Measurements from ENCODE around the gene SYNCRIP.

The SYNCRIP gene

DNA sequence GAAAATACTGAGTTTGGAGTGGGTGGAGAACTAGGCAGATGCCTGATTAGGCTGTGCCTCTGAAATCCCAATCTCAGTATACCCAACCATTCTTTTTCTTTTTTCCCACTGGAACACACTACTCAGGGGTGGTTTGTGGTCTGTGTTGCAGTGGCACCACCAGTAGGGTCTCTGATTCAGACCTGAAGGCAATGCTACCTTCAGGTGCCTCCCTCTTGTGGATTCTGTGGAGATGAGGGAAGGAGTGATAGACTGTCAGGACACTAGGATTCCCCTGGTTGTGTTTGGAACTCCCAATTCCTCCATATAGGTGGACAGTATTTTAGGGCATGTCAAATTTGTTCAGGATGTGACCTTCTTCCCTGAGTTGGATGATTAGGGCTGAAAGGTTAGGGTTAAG lies 47.4 kb upstream of the SYNCRIP start:
- no peak for ATAC-seq
- TF ChIP-seq TCF4 (CRISPR knock-in tag; IDR thresholded peaks at IDR 0.05; ENCODE audit: borderline replicate concordance) = no peak
- no peak for TF ChIP-seq BACH2 (CRISPR knock-in tag; IDR thresholded peaks at IDR 0.05; ENCODE audit: borderline replicate concordance)
- TF ChIP-seq CREB5 (CRISPR knock-in tag; IDR thresholded peaks at IDR 0.05; ENCODE audit: low read depth) = no peak
- no peak for TF ChIP-seq POU6F1 (CRISPR knock-in tag; IDR thresholded peaks at IDR 0.05; ENCODE audit: borderline replicate concordance, low read depth)
- TF ChIP-seq OSR1 (CRISPR knock-in tag; IDR thresholded peaks at IDR 0.05) = no peak
- no peak for TF ChIP-seq CSDC2 (CRISPR knock-in tag; IDR thresholded peaks at IDR 0.05)
- TF ChIP-seq ISL1 (CRISPR knock-in tag; IDR thresholded peaks at IDR 0.05) = no peak
- TF ChIP-seq TOX (CRISPR knock-in tag; IDR thresholded peaks at IDR 0.05; ENCODE audit: borderline replicate concordance) = no peak
- TF ChIP-seq ZNF70 (CRISPR knock-in tag; IDR thresholded peaks at IDR 0.05) = no peak
- TF ChIP-seq ESRRG (CRISPR knock-in tag; IDR thresholded peaks at IDR 0.05) = no peak
- no peak for TF ChIP-seq SNAI2 (CRISPR knock-in tag; IDR thresholded peaks at IDR 0.05)
- no peak for TF ChIP-seq RARB (CRISPR knock-in tag; IDR thresholded peaks at IDR 0.05)
- no peak for TF ChIP-seq PATZ1 (CRISPR knock-in tag; IDR thresholded peaks at IDR 0.05; ENCODE audit: borderline replicate concordance)

DNA sequence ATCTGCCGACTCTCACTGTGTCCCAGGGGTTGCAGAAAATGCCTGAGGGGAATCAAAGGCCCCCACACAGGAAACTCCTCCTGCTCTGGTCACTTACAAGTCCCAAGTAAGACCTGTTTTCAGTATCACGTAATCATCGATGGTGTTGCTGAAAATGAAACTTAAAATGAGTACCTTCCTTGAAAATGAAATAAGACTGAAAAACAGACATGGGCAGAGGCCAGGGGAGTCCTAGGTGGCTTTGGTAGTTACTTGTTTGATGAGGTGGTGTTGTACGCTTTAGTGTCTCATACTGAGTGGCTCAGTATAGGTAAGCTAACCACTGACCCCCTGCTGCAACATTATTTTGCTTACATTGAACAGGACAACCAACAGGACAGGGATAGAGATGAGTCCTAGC lies 43.0 kb upstream of the SYNCRIP start:
- TF ChIP-seq, protein P1, sequence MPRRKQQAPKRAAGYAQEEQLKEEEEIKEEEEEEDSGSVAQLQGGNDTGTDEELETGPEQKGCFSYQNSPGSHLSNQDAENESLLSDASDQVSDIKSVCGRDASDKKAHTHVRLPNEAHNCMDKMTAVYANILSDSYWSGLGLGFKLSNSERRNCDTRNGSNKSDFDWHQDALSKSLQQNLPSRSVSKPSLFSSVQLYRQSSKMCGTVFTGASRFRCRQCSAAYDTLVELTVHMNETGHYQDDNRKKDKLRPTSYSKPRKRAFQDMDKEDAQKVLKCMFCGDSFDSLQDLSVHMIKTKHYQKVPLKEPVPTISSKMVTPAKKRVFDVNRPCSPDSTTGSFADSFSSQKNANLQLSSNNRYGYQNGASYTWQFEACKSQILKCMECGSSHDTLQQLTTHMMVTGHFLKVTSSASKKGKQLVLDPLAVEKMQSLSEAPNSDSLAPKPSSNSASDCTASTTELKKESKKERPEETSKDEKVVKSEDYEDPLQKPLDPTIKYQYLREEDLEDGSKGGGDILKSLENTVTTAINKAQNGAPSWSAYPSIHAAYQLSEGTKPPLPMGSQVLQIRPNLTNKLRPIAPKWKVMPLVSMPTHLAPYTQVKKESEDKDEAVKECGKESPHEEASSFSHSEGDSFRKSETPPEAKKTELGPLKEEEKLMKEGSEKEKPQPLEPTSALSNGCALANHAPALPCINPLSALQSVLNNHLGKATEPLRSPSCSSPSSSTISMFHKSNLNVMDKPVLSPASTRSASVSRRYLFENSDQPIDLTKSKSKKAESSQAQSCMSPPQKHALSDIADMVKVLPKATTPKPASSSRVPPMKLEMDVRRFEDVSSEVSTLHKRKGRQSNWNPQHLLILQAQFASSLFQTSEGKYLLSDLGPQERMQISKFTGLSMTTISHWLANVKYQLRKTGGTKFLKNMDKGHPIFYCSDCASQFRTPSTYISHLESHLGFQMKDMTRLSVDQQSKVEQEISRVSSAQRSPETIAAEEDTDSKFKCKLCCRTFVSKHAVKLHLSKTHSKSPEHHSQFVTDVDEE (CRISPR knock-in tag; IDR thresholded peaks at IDR 0.05) = no peak
- TF ChIP-seq CREB5 (CRISPR knock-in tag; IDR thresholded peaks at IDR 0.05; ENCODE audit: low read depth) (no peak), ARNTL (CRISPR knock-in tag; IDR thresholded peaks at IDR 0.05; ENCODE audit: borderline replicate concordance, low read depth) (no peak), ZC3H10 (CRISPR knock-in tag; IDR thresholded peaks at IDR 0.05) (no peak), SNAI2 (CRISPR knock-in tag; IDR thresholded peaks at IDR 0.05) (no peak), ZNF70 (CRISPR knock-in tag; IDR thresholded peaks at IDR 0.05) (no peak), BACH2 (CRISPR knock-in tag; IDR thresholded peaks at IDR 0.05; ENCODE audit: borderline replicate concordance) (no peak), ISL1 (CRISPR knock-in tag; IDR thresholded peaks at IDR 0.05) (no peak), GLIS3 (CRISPR knock-in tag; IDR thresholded peaks at IDR 0.05) (no peak), RARB (CRISPR knock-in tag; IDR thresholded peaks at IDR 0.05) (no peak), OSR1 (CRISPR knock-in tag; IDR thresholded peaks at IDR 0.05) (no peak), TCF4 (CRISPR knock-in tag; IDR thresholded peaks at IDR 0.05; ENCODE audit: borderline replicate concordance) (no peak), TOX (CRISPR knock-in tag; IDR thresholded peaks at IDR 0.05; ENCODE audit: borderline replicate concordance) (no peak)
- TF ChIP-seq, protein P2, sequence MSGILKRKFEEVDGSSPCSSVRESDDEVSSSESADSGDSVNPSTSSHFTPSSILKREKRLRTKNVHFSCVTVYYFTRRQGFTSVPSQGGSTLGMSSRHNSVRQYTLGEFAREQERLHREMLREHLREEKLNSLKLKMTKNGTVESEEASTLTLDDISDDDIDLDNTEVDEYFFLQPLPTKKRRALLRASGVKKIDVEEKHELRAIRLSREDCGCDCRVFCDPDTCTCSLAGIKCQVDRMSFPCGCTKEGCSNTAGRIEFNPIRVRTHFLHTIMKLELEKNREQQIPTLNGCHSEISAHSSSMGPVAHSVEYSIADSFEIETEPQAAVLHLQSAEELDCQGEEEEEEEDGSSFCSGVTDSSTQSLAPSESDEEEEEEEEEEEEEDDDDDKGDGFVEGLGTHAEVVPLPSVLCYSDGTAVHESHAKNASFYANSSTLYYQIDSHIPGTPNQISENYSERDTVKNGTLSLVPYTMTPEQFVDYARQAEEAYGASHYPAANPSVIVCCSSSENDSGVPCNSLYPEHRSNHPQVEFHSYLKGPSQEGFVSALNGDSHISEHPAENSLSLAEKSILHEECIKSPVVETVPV (CRISPR knock-in tag; IDR thresholded peaks at IDR 0.05) = no peak
- ATAC-seq = no peak

DNA sequence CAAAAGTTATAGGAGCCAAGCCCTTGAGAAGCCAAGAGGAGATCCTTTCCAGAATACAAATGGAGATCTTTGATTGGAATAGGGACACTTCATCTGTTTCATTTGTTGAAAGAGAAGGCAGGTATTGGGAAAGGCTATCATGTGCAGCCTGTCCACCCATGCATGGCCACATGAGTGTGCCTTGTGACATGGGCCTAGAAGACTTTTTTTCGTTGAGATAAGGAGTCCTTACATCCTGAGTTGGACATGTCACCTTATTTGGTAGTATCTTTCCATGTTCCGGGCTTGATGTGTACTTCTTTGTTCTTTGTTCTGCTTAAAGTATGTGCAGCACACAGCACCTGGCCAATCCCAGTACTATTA lies 42.1 kb upstream of the SYNCRIP start:
- no peak for ATAC-seq
- TF ChIP-seq ZC3H10 (CRISPR knock-in tag; IDR thresholded peaks at IDR 0.05) (no peak), CSDC2 (CRISPR knock-in tag; IDR thresholded peaks at IDR 0.05) (no peak), OSR1 (CRISPR knock-in tag; IDR thresholded peaks at IDR 0.05) (no peak), ISL1 (CRISPR knock-in tag; IDR thresholded peaks at IDR 0.05) (no peak)

Measured in SK-N-SH treated with all-trans-retinoic acid at 6 μM for 48 hours (cell line).